ENCODE measurements around the gene GBGT1. TPM values are rescaled to one million over a fixed set of nuclear protein-coding genes. Genes with fewer than 3 reads are reported as not detected.

Gene GBGT1
- total and polyA plus RNA-seq, 9 of the 15 experiments (the other 6 are each of a cell fraction or from before 2014, with no cell fraction given): 0.55 to 25.8 (median 13.7) TPM

- peak overlapping the region; percentile 28; the same call in 1 of the 3 replicates for H3K27ac ChIP-seq (ENCODE audit: extremely low read depth, low read depth, low read length)
- intact Hi-C loops (cut with micrococcal nuclease): no loop called here
- DNase-seq (ENCODE audit: extremely low read depth in 1 of 4, low spot score in 3 of 4) (no peak), FAIRE-seq (no peak), ATAC-seq (no peak)
- in situ Hi-C loops (cut with MboI): no loop called here
- POLR2A ChIA-PET: no interaction called here
- 77% methylated on average over 18 of the region's 19 CpGs for WGBS (ENCODE audit: insufficient coverage, low coverage, missing lambda C conversion rate)
- H3K9ac ChIP-seq (ENCODE audit: insufficient read depth in 1 of 2, low read depth in 2 of 2, low read length in 2 of 2): peak overlapping the region in 1 of 2 experiments; percentile 85; a peak in 2 of 4 replicates
- no peak for TF ChIP-seq CSDE1 (IDR thresholded peaks at IDR 0.05)
- no peak for TF ChIP-seq ZNF592 (IDR thresholded peaks at IDR 0.05)
- TF ChIP-seq ESRRA (IDR thresholded peaks at IDR 0.05; ENCODE audit: borderline replicate concordance, low read depth): no peak
- peak; percentile 52 for TF ChIP-seq EGR1 (conservative IDR thresholded peaks at IDR 0.05)
- H3K4me3 ChIP-seq: no peak overlapping the region
- CTCF ChIA-PET (ENCODE audit: low intra/inter-chr PET ratio): interaction anchor here (0.6 kb wide), 1 partner anchor 72 kb away, joined by 3 read pairs; no protein-coding TSS in a partner anchor
- no peaks in the 10 kb centered on the region for H3K9me3 ChIP-seq (replicated peaks; ENCODE audit: control insufficient read depth, insufficient read depth, low read depth, low read length)
- no peak overlapping the region for H2AFZ ChIP-seq (ENCODE audit: low read depth, low read length)
- peaks cover 17 to 64% of the 10 kb centered on the region in 2 experiments for H3K4me1 ChIP-seq (replicated peaks in 1 of 2; ENCODE audit: control insufficient read depth in 2 of 2, insufficient read depth in 2 of 2, low read length in 2 of 2)
- H4K20me1 ChIP-seq (replicated peaks; ENCODE audit: control insufficient read depth, insufficient read depth, low read length): peaks cover 12% of the 10 kb centered on the region; the same call in 1 of the 2 replicates
- H3K27me3 ChIP-seq (ENCODE audit: control insufficient read depth in 2 of 2, insufficient read depth in 2 of 2, low read length in 2 of 2): no peaks in the 10 kb centered on the region
- H3K36me3 ChIP-seq (ENCODE audit: control insufficient read depth, insufficient read depth, low read length): peaks cover 61% of the 10 kb centered on the region; the same call in 2 of the 3 replicates
- BruUV-seq (replicated peaks): no TSS peak
- peaks cover 64% of the 10 kb centered on the region for H3K79me2 ChIP-seq (ENCODE audit: control insufficient read depth, insufficient read depth, low read length)
- no peaks in the 10 kb centered on the region for H3K9me1 ChIP-seq (ENCODE audit: control insufficient read depth, insufficient read depth, low read length)
- no peak overlapping the region for H3K4me2 ChIP-seq (ENCODE audit: insufficient read depth, low read length)
Measured at GRCh38 chr9:133113163-133113948, 50.4 kb downstream of the GBGT1 start.

Measured in K562 (cell line).